H1 (cell line): ENCODE data around the gene TRAPPC12. TPM values are rescaled to one million over a fixed set of nuclear protein-coding genes. Genes with fewer than 3 reads are reported as not detected.

Source experiments
- polyA plus RNA-seq, 7 experiments: library from polyadenylated mRNA; depleted of rRNA in 3 of 7; stranded (reverse) in 5 of 7; unstranded in 2 of 7; fragments of >200 nt in 5 of 7; fragments of 200-250 nt in 2 of 7; gene quantifications; 1 replicate in 5 of 7; 2 replicates in 1 of 7; 4 replicates in 1 of 7; pipeline versions ENCODE4 v1.2.1 to v1.2.3, GENCODE V29; 2011 to 2013; ENCODE audit warnings: missing spikeins in 2 of 7, mixed read lengths in 2 of 7
- total RNA-seq: library from RNA; stranded (reverse); fragmentation: NEBNext Ultra II Directional; extraction: Animal tissue kit (Norgen Biotek cat#: 25700); gene quantifications from 2 replicates; pipeline ENCODE4 v1.2.1, GENCODE V29; 2021

The TRAPPC12 gene
- total and polyA plus RNA-seq, 2 of the 8 experiments (the other 6 are each of a cell fraction or from before 2014, with no cell fraction given) = 35.0 to 67.3 TPM

Other genes starting within 250 kb of the TRAPPC12 start
- gene EIPR1, start 1.9 kb upstream of the TRAPPC12 start, total RNA-seq = 26.2 and 26.3 TPM in 2 replicates
- 54.5 and 56.4 TPM in 2 replicates for gene EIPR1, start 1.9 kb upstream of the TRAPPC12 start, polyA plus RNA-seq (2011; rRNA removed)
- 32.7 and 40.2 TPM in 2 replicates for gene ADI1, start 139.8 kb downstream of the TRAPPC12 start, total RNA-seq
- 12.2 and 13.7 TPM in 2 replicates for gene ADI1, start 139.8 kb downstream of the TRAPPC12 start, polyA plus RNA-seq (2011; rRNA removed)
- 40.8 and 42.7 TPM in 2 replicates for gene RNASEH1, start 178.6 kb downstream of the TRAPPC12 start, total RNA-seq
- 11.7 and 13.9 TPM in 2 replicates for gene RNASEH1, start 178.6 kb downstream of the TRAPPC12 start, polyA plus RNA-seq (2011; rRNA removed)
- gene RPS7, start 195.6 kb downstream of the TRAPPC12 start, total RNA-seq = 1,867 and 1,891 TPM in 2 replicates
- gene RPS7, start 195.6 kb downstream of the TRAPPC12 start, polyA plus RNA-seq (2011; rRNA removed) = 765 and 1,314 TPM in 2 replicates
- 0.25 and 0.47 TPM in 2 replicates for gene COLEC11, start 215.4 kb downstream of the TRAPPC12 start, total RNA-seq
- 0.58 and 0.80 TPM in 2 replicates for gene COLEC11, start 215.4 kb downstream of the TRAPPC12 start, polyA plus RNA-seq (2011; rRNA removed)